Measurements from ENCODE around the gene RFX8.
"Not testable (repeated sequence)": the region's sequence is repeated elsewhere in the genome, so short reads cannot be mapped to it uniquely, and the experiment has no call there.

RFX8 gene

GRCh38 chr2:101485856-101486255 is 10.9 kb upstream of the RFX8 start:
- no peak for DNase-seq

DNA sequence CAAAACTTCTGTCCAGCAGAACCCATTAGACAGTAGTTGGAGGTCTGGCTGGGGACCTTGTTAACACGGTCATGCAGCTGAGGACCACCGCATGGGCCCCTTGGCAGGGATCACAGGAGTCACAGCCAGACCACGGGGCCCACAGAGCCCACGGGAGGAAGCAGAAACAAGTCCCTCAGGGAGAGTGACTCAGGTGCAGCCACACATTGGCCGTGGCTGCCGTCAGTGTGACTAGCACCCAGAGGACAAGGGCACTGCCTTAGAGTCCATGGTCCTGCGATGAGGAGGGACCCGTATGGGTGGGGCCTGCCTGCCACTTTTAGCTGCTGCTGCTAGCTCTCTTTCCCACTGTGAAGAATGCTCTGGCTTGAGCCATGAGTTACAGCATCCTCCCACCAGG is 5.9 kb upstream of the RFX8 start:
- DNase-seq, result no peak

GRCh38 chr2:101479810-101480209 is 4.9 kb upstream of the RFX8 start:
- DNase-seq, result no peak

DNA sequence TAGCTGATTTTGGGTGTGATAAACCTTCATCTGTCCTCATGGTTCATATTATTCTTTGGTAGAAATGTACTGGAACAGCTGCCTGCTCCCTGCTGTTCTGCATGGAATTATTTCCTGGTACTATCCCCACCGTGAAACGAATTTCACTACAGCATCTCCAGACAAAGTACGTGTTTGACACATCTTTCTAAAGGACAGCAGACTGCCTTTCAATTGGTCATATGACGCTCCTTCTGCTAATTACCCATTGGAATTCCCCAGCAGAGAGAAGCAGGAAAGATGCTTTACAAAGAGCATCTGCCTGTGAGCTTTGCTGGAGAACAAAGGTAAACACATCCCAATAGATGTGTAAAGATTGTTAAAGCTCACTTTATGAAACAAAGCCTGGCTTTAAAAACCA is 4.4 kb upstream of the RFX8 start:
- no peak for DNase-seq

DNA sequence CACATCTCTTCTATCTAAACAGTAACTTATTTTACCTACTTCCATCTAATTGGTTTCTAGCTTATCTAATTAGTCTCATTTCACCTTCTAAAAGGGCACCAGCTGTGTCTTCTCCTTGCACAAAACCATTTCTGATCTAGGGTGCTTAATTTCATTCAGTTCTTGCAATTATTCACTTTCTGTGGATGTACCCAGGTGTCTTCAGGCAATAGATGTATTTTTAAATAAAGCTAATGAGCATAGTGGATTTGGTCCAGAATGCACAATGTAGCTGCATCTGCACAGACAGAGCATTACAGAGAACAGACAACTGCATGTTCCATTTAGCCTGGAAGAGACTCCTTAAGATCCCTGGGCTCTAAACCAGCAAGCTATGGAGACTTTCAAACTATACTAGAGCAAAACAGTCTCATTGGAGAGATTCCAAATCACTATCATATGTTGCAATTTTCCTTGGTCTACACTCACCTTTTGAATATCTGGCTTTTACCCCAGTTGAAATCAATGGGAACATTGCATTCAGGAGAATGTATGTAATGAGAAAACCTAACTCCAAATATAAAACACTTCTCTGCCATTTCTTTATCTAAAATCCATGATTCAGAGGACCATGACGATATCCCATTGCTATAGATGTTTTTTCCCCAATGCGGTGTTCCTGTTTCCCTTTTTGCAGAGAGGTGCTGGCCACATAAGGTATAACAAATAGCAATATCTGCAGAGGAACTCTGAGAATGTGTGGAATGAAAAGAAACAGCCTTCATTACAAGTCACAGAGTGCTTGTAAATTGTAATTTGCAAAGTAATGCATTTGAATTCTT is 3.5 kb upstream of the RFX8 start:
- no peak for DNase-seq

- DNase-seq, result no peak
Measured at GRCh38 chr2:101477556-101477955, 2.6 kb upstream of the RFX8 start.

DNA sequence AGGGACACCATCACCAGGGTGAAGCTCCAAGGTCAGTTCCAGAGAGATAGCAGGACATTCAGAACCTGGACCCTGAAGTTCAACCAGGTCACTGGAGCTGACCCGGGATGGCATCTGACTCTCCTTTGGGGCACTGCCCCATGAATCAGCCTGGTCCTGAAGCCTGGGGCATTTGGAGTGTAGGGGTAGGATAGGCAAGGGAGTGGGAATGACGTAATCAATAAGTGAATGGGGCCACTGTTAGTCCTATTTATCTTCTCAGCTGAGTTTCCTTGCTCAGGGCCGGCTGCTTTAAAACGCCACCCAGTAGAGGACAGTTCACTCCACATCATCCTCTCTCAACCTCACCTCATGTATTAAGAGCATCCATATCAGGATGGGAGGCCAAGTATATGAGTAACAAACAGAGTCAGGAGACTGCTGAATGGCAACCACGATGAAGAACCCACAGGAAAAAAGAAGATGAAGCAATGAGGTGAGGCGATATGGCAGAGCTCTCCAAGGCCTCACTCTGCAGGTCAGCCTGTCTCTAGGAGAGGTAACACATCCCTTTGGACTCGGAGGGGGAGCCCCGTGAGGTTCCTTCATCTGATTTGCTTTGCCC is 1.8 kb upstream of the RFX8 start:
- no peak for DNase-seq

GRCh38 chr2:101473911-101474701 is 806 bp downstream of the RFX8 start:
- peak; percentile 25 for DNase-seq

GRCh38 chr2:101473591-101473910 is 1.4 kb downstream of the RFX8 start:
- no peak for DNase-seq

DNA sequence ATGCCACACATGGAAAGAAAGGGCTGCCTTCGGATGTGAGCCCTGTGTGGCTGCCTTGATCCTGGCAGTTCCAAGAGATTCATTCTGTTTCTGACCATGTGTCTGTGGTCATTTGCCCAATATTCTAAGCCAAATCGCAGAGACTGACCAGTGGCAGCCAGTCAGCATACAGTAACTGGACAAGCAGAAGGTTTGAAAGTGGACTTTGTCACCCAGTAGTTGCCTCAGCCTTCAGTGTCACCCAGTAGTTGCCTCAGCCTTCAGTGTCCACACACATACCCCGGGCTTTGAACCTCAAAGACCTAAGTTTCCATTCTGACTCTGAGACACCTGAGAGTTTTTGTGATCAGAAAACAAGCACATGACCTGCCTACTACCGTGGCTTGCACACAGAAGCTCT is 5.0 kb downstream of the RFX8 start:
- DNase-seq, result no peak

- no peak for DNase-seq
Measured at GRCh38 chr2:101467306-101467705, 7.6 kb downstream of the RFX8 start.

DNA sequence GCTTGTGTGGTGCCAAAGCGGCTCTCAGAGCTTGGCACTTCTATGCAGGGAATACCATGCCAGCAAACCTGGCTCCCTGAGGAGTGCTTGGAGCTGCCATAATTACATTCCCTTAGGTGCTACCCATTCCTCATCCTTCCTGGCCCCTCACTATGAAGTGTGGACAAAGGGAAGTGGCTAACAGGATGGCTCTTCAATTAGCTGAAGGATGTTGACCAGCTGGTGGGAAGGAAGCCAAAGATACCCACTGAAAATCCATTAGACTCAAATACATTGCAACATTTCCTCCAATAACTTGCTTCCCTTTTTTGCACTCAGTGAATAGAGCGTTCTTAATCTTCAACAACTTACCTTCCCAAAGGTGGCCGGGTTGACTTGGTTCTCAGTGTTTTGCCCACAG is 8.5 kb downstream of the RFX8 start:
- DNase-seq, result no peak

DNA sequence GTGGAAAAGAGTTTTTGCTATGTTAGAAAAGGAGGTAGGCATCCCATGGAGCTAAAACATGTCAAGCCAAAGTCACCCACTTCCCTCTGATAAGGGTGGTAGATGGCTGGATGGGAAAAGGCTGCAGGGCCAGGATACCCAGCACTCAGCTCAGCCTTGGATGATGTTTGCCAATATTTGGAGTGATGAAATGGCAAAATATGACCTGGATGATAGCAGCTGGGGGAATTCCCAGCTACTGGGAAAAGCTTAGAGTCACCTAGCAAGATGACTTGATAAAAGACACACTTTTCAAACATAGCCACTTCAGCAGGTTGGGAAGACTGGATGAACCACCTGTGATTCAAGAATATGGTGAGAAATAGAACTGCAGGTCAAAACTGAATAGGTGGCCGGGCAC is 10.1 kb downstream of the RFX8 start:
- no peak for DNase-seq

DNA sequence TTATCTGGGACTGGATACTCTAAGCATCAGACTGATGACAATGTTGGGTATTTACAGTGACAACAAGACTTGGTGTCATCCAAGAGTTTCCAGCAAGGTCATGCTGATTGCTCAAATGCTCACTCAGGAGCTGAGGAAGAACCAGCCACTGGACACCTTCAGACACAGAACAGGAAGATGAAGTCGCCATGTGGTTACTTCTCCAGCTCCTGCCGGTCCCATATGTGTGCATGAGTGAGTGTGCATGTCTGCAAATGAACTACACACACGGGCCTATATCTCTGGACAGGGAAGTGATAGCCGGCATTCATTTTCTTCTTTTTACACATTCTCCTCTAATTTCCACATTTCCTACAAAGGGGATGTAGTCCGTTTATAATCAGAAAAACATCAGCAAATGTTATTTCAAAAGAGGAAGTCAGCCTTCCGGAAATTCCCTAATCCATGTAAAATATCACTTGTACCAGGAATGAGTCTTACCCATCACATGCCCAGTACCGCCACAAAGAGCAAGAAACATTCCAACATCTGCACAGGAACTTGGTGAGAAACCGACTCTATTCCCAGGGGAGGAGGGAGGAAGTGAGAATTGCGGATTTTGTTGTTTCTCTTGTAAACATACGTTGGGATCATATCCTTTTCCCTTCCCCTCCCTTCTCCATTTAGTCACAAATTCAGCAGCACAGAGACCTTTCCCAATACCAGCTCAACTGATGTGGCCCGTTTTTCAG is 10.8 kb downstream of the RFX8 start:
- DNase-seq, result no peak

GRCh38 chr2:101463421-101463820 is 11.5 kb downstream of the RFX8 start:
- no peak for DNase-seq

DNA sequence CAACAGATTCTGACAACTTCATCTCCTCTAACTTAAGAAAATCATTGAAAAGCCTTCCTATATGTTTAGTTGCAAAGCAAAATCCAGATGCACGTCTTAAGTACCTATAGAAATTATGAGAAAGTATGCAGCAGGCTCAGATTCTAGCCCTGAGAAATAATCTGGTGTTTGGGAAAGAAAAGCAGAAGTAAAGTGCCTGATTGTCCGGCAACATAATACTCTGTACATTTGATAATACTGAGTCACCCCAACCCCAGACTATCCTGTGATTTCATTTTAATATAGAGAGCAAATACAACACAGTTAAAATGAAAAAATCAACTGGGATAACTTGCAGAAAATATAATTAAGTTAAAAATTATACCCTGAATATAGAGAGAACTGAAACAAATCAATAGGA is 13.5 kb downstream of the RFX8 start:
- DNase-seq, result no peak

GRCh38 chr2:101454408-101454807 is 20.5 kb downstream of the RFX8 start:
- not testable (repeated sequence) for DNase-seq

GRCh38 chr2:101450965-101451364 is 23.9 kb downstream of the RFX8 start:
- no peak for DNase-seq

DNA sequence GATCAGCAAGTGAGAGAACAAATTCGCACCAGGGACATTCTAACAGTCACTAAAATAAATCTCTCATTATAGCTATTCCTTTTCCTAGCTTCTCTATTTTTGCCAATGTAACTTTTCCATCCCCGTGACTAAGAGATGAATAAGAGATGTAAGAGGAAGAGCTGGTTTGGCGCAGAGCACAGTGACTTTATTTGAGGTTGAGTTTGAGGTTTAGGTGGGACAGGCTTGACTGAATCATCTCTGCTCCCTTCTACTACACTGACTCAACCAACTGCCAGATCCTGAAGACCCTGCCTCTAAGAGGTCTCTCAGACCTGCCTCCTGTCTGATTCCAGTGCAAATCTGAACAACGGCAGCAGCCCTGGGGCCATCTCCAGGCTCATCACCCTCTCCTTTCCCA is 28.0 kb downstream of the RFX8 start:
- no peak for DNase-seq

GRCh38 chr2:101442667-101443061 is 32.2 kb downstream of the RFX8 start:
- no peak for DNase-seq

- DNase-seq, result no peak
Measured at GRCh38 chr2:101442042-101442666, 32.8 kb downstream of the RFX8 start.

DNA sequence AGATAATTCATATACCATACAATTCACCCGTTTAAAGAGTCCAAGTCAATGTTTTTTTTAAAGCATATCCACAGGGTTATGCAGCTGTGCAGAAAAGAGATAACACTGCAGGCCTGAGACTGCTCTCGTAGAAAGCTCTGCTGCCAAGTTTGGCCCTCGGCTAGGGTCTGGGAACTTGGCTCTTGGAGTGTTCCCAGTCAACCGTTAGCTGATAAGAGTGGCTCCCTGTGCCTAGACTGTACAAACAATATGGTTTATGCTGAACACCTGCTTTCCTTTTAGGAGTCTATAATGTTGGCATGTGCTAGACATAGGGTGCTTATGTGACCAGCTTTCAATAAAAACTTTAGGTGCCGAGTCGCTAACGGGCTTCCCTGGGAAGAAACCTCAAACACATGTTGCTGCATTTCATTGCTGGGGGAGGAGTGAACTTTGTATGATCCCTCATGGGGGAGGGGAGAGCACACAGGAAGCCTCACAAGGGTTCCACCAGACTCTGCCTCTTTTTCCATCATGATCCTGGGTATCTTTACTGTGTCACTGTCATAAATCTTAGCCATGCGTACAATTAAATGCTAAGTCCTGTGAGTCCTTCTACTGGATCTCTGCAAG is 34.7 kb downstream of the RFX8 start:
- no peak for DNase-seq

GRCh38 chr2:101439716-101440115 is 35.2 kb downstream of the RFX8 start:
- DNase-seq, result no peak

All from CD4-positive, alpha-beta T cell treated with Interleukin-17A for 1 hour (primary cell).